Measurements from ENCODE around the gene XRCC3.
A peak's percentile ranks its signal among the peaks of the same experiment; 100 is the strongest.

Gene XRCC3

GRCh38 chr14:103699901-103700752 lies 15.1 kb downstream of the XRCC3 start:
- Histone ChIP-seq H2AFZ (ENCODE audit: low read depth, low read length, severe bottlenecking) (no peak overlapping the region), H3K9ac (ENCODE audit: low read length) (peak overlapping the region; percentile 51), H3K9me3 (ENCODE audit: insufficient read depth, low read length) (no peaks in the 10 kb centered on the region), H3K79me2 (ENCODE audit: insufficient read depth, low read length) (no peaks in the 10 kb centered on the region), H3K27me3 (ENCODE audit: low read length) (no peaks in the 10 kb centered on the region), H4K20me1 (ENCODE audit: low read depth, low read length) (no peaks in the 10 kb centered on the region), H3K4me3 (ENCODE audit: insufficient read depth, low read length, poor library complexity, severe bottlenecking) (no peak overlapping the region), H3K9me2 (replicated peaks; ENCODE audit: insufficient read depth, low read length) (no peaks in the 10 kb centered on the region), H3K36me3 (ENCODE audit: low read length) (no peaks in the 10 kb centered on the region), H3K27ac (ENCODE audit: low read depth, low read length) (peak overlapping the region; percentile 95), H3K4me2 (ENCODE audit: low read depth, low read length, poor library complexity, severe bottlenecking) (peak overlapping the region; percentile 55), H3F3A (ENCODE audit: insufficient read depth) (peaks cover 68% of the 10 kb centered on the region)
- no peak for TF ChIP-seq EZH2phosphoT487 (conservative IDR thresholded peaks at IDR 0.05; ENCODE audit: low read length)

- H2AFZ ChIP-seq (ENCODE audit: low read depth, low read length, severe bottlenecking), result no peak overlapping the region
- peak overlapping the region; percentile 95 for H3K27ac ChIP-seq (ENCODE audit: low read depth, low read length)
- peak overlapping the region; percentile 51 for H3K9ac ChIP-seq (ENCODE audit: low read length)
- H4K20me1 ChIP-seq (ENCODE audit: low read depth, low read length), result no peaks in the 10 kb centered on the region
- no peaks in the 10 kb centered on the region for H3K27me3 ChIP-seq (ENCODE audit: low read length)
- H3K9me2 ChIP-seq (replicated peaks; ENCODE audit: insufficient read depth, low read length), result no peaks in the 10 kb centered on the region
- no peaks in the 10 kb centered on the region for H3K79me2 ChIP-seq (ENCODE audit: insufficient read depth, low read length)
- H3K36me3 ChIP-seq (ENCODE audit: low read length), result no peaks in the 10 kb centered on the region
- H3K4me2 ChIP-seq (ENCODE audit: low read depth, low read length, poor library complexity, severe bottlenecking), result peak overlapping the region; percentile 55
- no peak overlapping the region for H3K4me3 ChIP-seq (ENCODE audit: insufficient read depth, low read length, poor library complexity, severe bottlenecking)
- H3F3A ChIP-seq (ENCODE audit: insufficient read depth), result peaks cover 68% of the 10 kb centered on the region
- TF ChIP-seq EZH2phosphoT487 (conservative IDR thresholded peaks at IDR 0.05; ENCODE audit: low read length) (no peak), CTCF (IDR thresholded peaks at IDR 0.05; ENCODE audit: insufficient read depth, low read length, poor library complexity, severe bottlenecking) (no peak)
- H3K9me3 ChIP-seq (ENCODE audit: insufficient read depth, low read length), result no peaks in the 10 kb centered on the region
These were observed 16.0 kb downstream of the XRCC3 start for GRCh38 chr14:103699261-103699661.

GRCh38 chr14:103698380-103699260 lies 16.6 kb downstream of the XRCC3 start:
- H3F3A ChIP-seq (ENCODE audit: insufficient read depth), result peaks cover 67% of the 10 kb centered on the region

More at GRCh38 chr14:103698380-103699260, 16.6 kb downstream of the XRCC3 start:
- Histone ChIP-seq H3K79me2 (ENCODE audit: insufficient read depth, low read length) (no peaks in the 10 kb centered on the region), H2AFZ (ENCODE audit: low read depth, low read length, severe bottlenecking) (no peak overlapping the region), H4K20me1 (ENCODE audit: low read depth, low read length) (no peaks in the 10 kb centered on the region), H3K4me2 (ENCODE audit: low read depth, low read length, poor library complexity, severe bottlenecking) (peak overlapping the region; percentile 55), H3K9ac (ENCODE audit: low read length) (peak overlapping the region; percentile 51), H3K4me3 (ENCODE audit: insufficient read depth, low read length, poor library complexity, severe bottlenecking) (no peak overlapping the region), H3K9me3 (ENCODE audit: insufficient read depth, low read length) (no peaks in the 10 kb centered on the region), H3K36me3 (ENCODE audit: low read length) (no peaks in the 10 kb centered on the region), H3K27me3 (ENCODE audit: low read length) (no peaks in the 10 kb centered on the region), H3K27ac (ENCODE audit: low read depth, low read length) (peak overlapping the region; percentile 95), H3K9me2 (replicated peaks; ENCODE audit: insufficient read depth, low read length) (no peaks in the 10 kb centered on the region)
- TF ChIP-seq EZH2phosphoT487 (conservative IDR thresholded peaks at IDR 0.05; ENCODE audit: low read length) (no peak), CTCF (IDR thresholded peaks at IDR 0.05; ENCODE audit: insufficient read depth, low read length, poor library complexity, severe bottlenecking) (no peak)

All from SU-DHL-6 (cell line).